Measurements from ENCODE around the gene KRT9. TPM values are rescaled to one million over a fixed set of nuclear protein-coding genes. Genes with fewer than 3 reads are reported as not detected.

KRT9 gene
- total and polyA plus RNA-seq, 12 donors: 0.14 to 2.1 (median 0.46) TPM; not detected in 8

DNA sequence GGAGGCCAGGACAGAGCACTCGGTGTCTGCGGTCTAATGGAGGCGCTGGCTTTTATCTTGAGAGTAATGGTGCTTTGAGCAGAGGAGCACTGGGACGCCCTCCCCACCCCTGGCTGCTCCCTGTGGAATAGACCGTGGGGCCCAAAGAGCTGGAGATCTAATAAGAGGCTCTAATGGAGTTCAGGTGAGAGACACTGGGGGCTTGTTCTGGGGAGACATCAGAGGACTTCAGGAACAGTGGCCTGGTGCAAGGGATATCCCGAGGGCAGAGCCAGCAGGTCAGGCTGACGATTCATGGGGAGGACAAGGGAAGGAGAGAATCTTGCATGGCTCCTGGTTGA lies 34.3 kb downstream of the KRT9 start:
- Histone ChIP-seq H3K27me3 (no peaks in the 10 kb centered on the region), H3K36me3 (replicated peaks in 1 of 2) (no peaks in the 10 kb centered on the region), H3K4me3 (no peak overlapping the region), H3K9me3 (replicated peaks in 1 of 3) (no peaks in the 10 kb centered on the region), H3K27ac (peak overlapping the region in 1 of 5 donors; percentile 26), H3K4me1 (replicated peaks in 1 of 2) (no peaks in the 10 kb centered on the region)
- TF ChIP-seq, protein P1, sequence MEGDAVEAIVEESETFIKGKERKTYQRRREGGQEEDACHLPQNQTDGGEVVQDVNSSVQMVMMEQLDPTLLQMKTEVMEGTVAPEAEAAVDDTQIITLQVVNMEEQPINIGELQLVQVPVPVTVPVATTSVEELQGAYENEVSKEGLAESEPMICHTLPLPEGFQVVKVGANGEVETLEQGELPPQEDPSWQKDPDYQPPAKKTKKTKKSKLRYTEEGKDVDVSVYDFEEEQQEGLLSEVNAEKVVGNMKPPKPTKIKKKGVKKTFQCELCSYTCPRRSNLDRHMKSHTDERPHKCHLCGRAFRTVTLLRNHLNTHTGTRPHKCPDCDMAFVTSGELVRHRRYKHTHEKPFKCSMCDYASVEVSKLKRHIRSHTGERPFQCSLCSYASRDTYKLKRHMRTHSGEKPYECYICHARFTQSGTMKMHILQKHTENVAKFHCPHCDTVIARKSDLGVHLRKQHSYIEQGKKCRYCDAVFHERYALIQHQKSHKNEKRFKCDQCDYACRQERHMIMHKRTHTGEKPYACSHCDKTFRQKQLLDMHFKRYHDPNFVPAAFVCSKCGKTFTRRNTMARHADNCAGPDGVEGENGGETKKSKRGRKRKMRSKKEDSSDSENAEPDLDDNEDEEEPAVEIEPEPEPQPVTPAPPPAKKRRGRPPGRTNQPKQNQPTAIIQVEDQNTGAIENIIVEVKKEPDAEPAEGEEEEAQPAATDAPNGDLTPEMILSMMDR (IDR thresholded peaks at IDR 0.05): no peak
- no peak for TF ChIP-seq POLR2A (IDR thresholded peaks at IDR 0.05)
- DNase-seq: no peak
- 77 to 97% (median 90%) methylated on average over 7 of the region's 7 CpGs for WGBS, 4 donors
- intact Hi-C loops (cut with DNase I): no loop called here

DNA sequence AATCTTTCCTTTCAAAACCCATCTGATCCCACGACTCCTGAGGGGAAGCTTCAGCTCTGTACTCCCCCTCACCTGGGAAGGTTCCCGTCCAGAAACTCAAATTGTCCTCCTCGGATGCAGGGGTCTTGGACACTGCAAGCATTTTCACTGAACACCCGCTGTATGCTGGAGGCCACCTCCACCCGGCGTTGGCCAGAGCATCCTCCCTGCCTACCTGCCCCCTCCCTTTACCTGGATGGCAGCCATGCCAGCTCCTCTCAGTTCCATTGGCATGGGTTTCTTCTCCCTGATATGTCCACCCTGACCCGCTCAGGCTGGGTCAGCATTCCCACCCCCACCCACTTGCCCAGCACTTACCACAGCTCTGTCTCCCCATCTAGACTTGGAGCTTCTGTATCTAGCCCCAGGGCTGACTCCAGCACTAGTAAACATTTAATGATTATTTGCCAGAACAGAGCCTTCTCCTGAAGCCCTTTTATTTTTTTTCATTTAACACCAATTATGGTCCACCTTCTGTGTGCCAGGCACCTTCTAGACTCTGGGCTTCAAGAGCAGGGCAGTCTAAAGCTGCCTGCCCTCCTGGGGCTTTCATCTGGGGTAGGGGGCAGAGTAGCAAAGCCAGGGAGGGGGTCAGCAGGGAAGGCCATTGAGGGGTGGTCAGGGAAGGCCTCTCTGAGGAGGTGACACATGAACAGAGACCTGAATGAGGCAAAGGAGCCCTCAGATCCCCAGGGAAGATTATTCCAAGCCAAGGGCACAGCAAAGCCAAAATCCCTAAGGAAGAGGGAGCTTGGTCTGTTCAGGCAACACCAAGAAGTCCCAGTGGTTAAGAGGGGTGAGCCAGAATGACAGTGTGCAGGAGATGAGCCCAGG lies 34.9 kb downstream of the KRT9 start:
- Histone ChIP-seq H3K9me3 (replicated peaks in 1 of 3) (no peaks in the 10 kb centered on the region), H3K4me3 (no peak overlapping the region), H3K27me3 (no peaks in the 10 kb centered on the region), H3K27ac (peak overlapping the region in 1 of 5 donors; percentile 26), H3K36me3 (replicated peaks in 1 of 2) (no peaks in the 10 kb centered on the region), H3K4me1 (replicated peaks in 1 of 2) (no peaks in the 10 kb centered on the region)
- DNase-seq: no peak
- 81 to 94% (median 85%) methylated on average over 7 of the region's 7 CpGs for WGBS, 4 donors
- TF ChIP-seq, protein P1 (IDR thresholded peaks at IDR 0.05): no peak
- TF ChIP-seq POLR2A (IDR thresholded peaks at IDR 0.05): no peak
- intact Hi-C loops (cut with DNase I): no loop called here

DNA sequence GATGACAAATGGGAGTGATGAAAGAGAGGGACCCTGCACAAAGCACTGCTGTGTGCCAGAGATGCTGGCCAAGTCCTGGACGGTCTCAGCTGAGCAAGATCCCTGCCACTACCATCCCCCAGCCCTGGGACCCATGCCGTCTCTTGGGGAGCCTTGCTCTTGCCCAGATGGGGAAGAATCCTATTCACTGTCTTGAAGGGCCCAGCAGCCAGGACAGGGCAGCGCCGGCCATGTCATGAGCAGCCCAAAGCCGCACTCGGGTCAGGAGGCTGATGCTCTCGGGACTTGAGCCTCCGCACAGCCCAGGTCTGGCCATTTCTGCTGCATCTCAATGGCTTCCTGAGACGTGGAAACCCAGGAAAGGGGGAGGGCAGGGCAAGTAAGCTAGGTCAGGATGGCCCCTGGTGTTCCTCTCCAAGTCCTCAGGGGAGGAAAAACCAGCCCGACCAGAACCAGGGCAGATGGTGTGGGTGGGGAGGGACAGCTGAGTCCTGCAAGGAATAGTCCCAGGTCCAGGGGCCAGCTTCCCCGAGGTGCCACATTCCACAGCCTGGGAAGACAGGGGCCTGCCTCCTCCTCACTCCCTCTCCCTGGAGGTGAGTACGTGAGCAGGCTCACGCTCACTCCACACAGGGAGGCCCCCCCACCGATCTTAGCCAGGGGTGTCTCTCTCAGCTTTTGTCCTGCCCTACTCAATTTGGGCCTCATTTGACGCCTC lies 35.9 kb downstream of the KRT9 start:
- TF ChIP-seq, protein P1 (IDR thresholded peaks at IDR 0.05): no peak
- TF ChIP-seq POLR2A (IDR thresholded peaks at IDR 0.05): no peak
- no peaks in the 10 kb centered on the region for H3K36me3 ChIP-seq (replicated peaks in 1 of 2)
- no peak for DNase-seq
- peaks cover 0 to 2% of the 10 kb centered on the region in 2 donors for H3K4me1 ChIP-seq (replicated peaks in 1 of 2)
- 51 to 72% (median 64%) methylated on average over 8 to 15 of the region's 15 CpGs for WGBS, 4 donors
- no peak overlapping the region for H3K4me3 ChIP-seq
- no peaks in the 10 kb centered on the region for H3K9me3 ChIP-seq (replicated peaks in 1 of 3)
- H3K27me3 ChIP-seq: no peaks in the 10 kb centered on the region
- H3K27ac ChIP-seq: no peak overlapping the region
- intact Hi-C loops (cut with DNase I): no loop called here

DNA sequence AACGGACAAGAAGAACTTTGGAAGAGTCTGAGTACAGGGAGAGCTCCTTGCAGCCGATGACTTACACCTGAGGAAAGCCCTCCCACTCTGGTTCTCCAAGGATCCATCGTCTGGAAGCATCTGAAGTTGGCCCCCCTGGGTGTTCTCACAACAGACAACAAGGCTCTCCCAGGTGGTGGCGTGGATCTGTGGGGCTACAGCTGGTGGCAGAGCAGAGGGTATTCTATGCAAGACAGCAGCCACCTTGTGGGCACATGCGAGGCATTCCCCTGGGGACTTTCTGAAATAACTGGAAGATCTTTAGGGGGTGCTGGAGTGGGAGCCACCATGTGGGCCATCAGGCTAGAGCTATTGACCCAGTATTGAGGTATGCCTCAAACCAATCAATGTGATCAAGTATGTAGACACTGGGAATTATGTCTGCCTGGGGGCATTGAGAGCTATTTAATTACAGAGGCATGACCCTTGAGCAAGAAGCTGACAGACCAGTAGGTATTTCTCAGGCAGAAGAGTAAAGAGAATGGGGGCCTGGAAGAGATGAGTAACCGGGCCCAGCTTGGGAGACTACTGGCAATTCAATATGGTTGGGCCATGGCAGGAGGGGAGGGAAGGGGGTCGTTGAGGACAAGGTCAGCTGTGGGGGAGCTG lies 36.8 kb downstream of the KRT9 start:
- H3K27me3 ChIP-seq: no peaks in the 10 kb centered on the region
- no peak overlapping the region for H3K27ac ChIP-seq
- H3K9me3 ChIP-seq (replicated peaks in 1 of 3): no peaks in the 10 kb centered on the region
- peaks cover 5 to 11% of the 10 kb centered on the region in 2 donors for H3K4me1 ChIP-seq (replicated peaks in 1 of 2)
- 65 to 79% (median 72%) methylated on average over 5 to 7 of the region's 7 CpGs for WGBS, 4 donors
- TF ChIP-seq, protein P1 (IDR thresholded peaks at IDR 0.05): no peak
- no peak for TF ChIP-seq POLR2A (IDR thresholded peaks at IDR 0.05)
- no peak overlapping the region for H3K4me3 ChIP-seq
- intact Hi-C loops (cut with DNase I): no loop called here
- H3K36me3 ChIP-seq (replicated peaks in 1 of 2): no peaks in the 10 kb centered on the region
- no peak for DNase-seq

Data from adrenal gland (tissue), 12 donors.